Endothelial cell of umbilical vein (primary cell): ENCODE data around the gene CHKB. TPM values are rescaled to one million over a fixed set of nuclear protein-coding genes. Genes with fewer than 3 reads are reported as not detected.

Source experiments
- BruUV-seq: library from RNA; stranded (reverse); fragments of 400-500 nt; replicated peaks from 2 replicates; lab custom pipeline; 2021; lab: Mats Ljungman, UMichigan
- CTCF ChIA-PET: fragments of 300-600, 350-600 bp; sonication (Branson Sonifier 250); formaldehyde crosslinking; loops from one replicate; lab custom pipeline; 2021; ENCODE audit warnings: antibody characterized with exemption, inconsistent platforms; lab: Charles Lee
- POLR2A ChIA-PET: fragments of 300-600, 350-600 bp; sonication (Branson Sonifier 250); formaldehyde crosslinking; loops from one replicate; lab custom pipeline; 2021; ENCODE audit warnings: antibody characterized with exemption, inconsistent platforms; lab: Charles Lee
- DNase-seq: peaks from one replicate; pipeline ENCODE4 v3.0.0-alpha.2; 2011; ENCODE audit warnings: low read depth, low spot score
- FAIRE-seq: peaks from 2 replicates; lab custom pipeline; 2011; peaks lifted over from hg19 to GRCh38; lab: Jason Lieb, UNC
- H2AFZ ChIP-seq: 2 replicates; pipeline ENCODE4 v1.6.0; 2012; ENCODE audit warnings: low read depth, low read length, control low read depth, inconsistent platforms
- H3K27ac ChIP-seq: 2 replicates; pipeline ENCODE4 v1.5.1; 2011; ENCODE audit warnings: low read depth, mild to moderate bottlenecking, control low read depth, low read length, moderate library complexity; ENCODE audit not compliant: insufficient read depth
- H3K27me3 ChIP-seq, 2 experiments: 2 replicates each; pipeline versions ENCODE4 v1.6.0 to v1.6.1; 2011; ENCODE audit warnings: low read length in 2 of 2, mixed read lengths in 1 of 2; ENCODE audit not compliant: control insufficient read depth in 2 of 2, insufficient read depth in 2 of 2
- H3K36me3 ChIP-seq, 2 experiments: 2 replicates in 1 of 2; 3 replicates in 1 of 2; pipeline ENCODE4 v1.5.1; 2011; ENCODE audit warnings: low read length in 2 of 2, mild to moderate bottlenecking in 1 of 2, moderate library complexity in 1 of 2; ENCODE audit not compliant: control insufficient read depth in 2 of 2, insufficient read depth in 2 of 2; ENCODE audit errors: extremely low read depth in 1 of 2
- H3K4me1 ChIP-seq: 3 replicates; pipeline ENCODE4 v1.5.1; 2011; ENCODE audit warnings: mild to moderate bottlenecking, low read length; ENCODE audit not compliant: control insufficient read depth, insufficient read depth; ENCODE audit errors: extremely low read depth
- H3K4me2 ChIP-seq: 2 replicates; pipeline ENCODE4 v1.6.1; 2011; ENCODE audit warnings: low read length, control low read depth, mixed read lengths; ENCODE audit not compliant: insufficient read depth
- H3K4me3 ChIP-seq, 3 experiments: fragments of 200-600 bp in 1 of 3; sonication (generic), shearing (Covaris generic) in 1 of 3; replicated peaks in 1 of 3; 2 replicates each; pipeline ENCODE4 v1.5.1; 2011 to 2016; ENCODE audit warnings: control low read depth in 3 of 3, low read length in 3 of 3, mild to moderate bottlenecking in 2 of 3, inconsistent platforms in 1 of 3, low read depth in 1 of 3, moderate library complexity in 1 of 3; ENCODE audit not compliant: insufficient read depth in 1 of 3
- H3K79me2 ChIP-seq: 2 replicates; pipeline ENCODE4 v1.6.0; 2012; ENCODE audit warnings: low read length, inconsistent platforms; ENCODE audit not compliant: control insufficient read depth, insufficient read depth
- H3K9ac ChIP-seq: replicated peaks from 2 replicates; pipeline ENCODE3; 2011; ENCODE audit warnings: low read length, control low read depth; ENCODE audit not compliant: insufficient read depth; ENCODE audit errors: extremely low read depth
- H3K9me1 ChIP-seq: replicated peaks from 3 replicates; pipeline ENCODE4 v1.6.0; 2011; ENCODE audit warnings: mild to moderate bottlenecking, low read length; ENCODE audit not compliant: control insufficient read depth, insufficient read depth; ENCODE audit errors: extremely low read depth
- H3K9me3 ChIP-seq: replicated peaks from 2 replicates; pipeline ENCODE4 v1.5.1; 2012; ENCODE audit warnings: low read length, inconsistent platforms; ENCODE audit not compliant: control insufficient read depth, insufficient read depth
- H4K20me1 ChIP-seq: replicated peaks from 2 replicates; pipeline ENCODE3; 2011; ENCODE audit warnings: mild to moderate bottlenecking, low read length; ENCODE audit not compliant: control insufficient read depth, insufficient read depth; ENCODE audit errors: extremely low read depth
- CTCF ChIP-seq, 2 donors: IDR thresholded peaks; 1 replicate in 1 of 2; 2 replicates in 1 of 2; pipeline ENCODE4 v1.5.1; 2011; ENCODE audit warnings: low read length in 2 of 2, mild to moderate bottlenecking in 2 of 2, moderate library complexity in 2 of 2, control low read depth in 1 of 2, inconsistent platforms in 1 of 2, low read depth in 1 of 2; ENCODE audit not compliant: insufficient read depth in 1 of 2; ENCODE audit errors: extremely low read depth in 1 of 2
- EZH2 ChIP-seq: IDR thresholded peaks from 2 replicates; pipeline ENCODE4 v1.6.1; 2012; ENCODE audit warnings: borderline replicate concordance, low read depth, mild to moderate bottlenecking, moderate library complexity, low read length, inconsistent platforms; ENCODE audit not compliant: severe bottlenecking
- FOS ChIP-seq: IDR thresholded peaks from 2 replicates; pipeline ENCODE4 v1.6.1; 2011; ENCODE audit warnings: mild to moderate bottlenecking, low read length, moderate library complexity, borderline replicate concordance; ENCODE audit not compliant: insufficient read depth
- GATA2 ChIP-seq: IDR thresholded peaks from 2 replicates; pipeline ENCODE4 v1.7.0; 2011; ENCODE audit warnings: low read depth, mild to moderate bottlenecking, moderate library complexity, mixed read lengths, low read length; ENCODE audit not compliant: insufficient read length, insufficient read depth
- JUN ChIP-seq: IDR thresholded peaks from 2 replicates; pipeline ENCODE4 v1.6.1; 2011; ENCODE audit warnings: borderline replicate concordance, low read depth; ENCODE audit not compliant: insufficient read length, insufficient read depth
- MAX ChIP-seq: IDR thresholded peaks from 2 replicates; pipeline ENCODE4 v1.6.1; 2011; ENCODE audit not compliant: insufficient read depth, insufficient read length
- MYC ChIP-seq: IDR thresholded peaks from one replicate; pipeline ENCODE4 v1.6.1; 2011; ENCODE audit warnings: mild to moderate bottlenecking, low read depth, low read length
- POLR2A ChIP-seq: IDR thresholded peaks from 2 replicates; pipeline ENCODE4 v1.6.1; 2012; ENCODE audit warnings: low read depth, mild to moderate bottlenecking, control low read depth, low read length
- POLR2AphosphoS5 ChIP-seq: IDR thresholded peaks from 2 replicates; pipeline ENCODE4 v1.6.1; 2012; ENCODE audit warnings: low read depth, mild to moderate bottlenecking, control low read depth, low read length, moderate library complexity; ENCODE audit not compliant: insufficient read depth
- dilution Hi-C: fragments of 300-500 bp; cut with MboI; formaldehyde crosslinking; loops from one replicate; pipeline ENCODE4 v1.15.0; 2019; ENCODE audit warnings: low sequenced_read_pairs; ENCODE audit not compliant: extremely low pct_ligation_motif_present
- intact Hi-C: fragments of 100-400 bp; cut with micrococcal nuclease; formaldehyde crosslinking; loops from one replicate; pipeline ENCODE4 v1.10.0; 2022
- polyA plus RNA-seq, 4 experiments: library from polyadenylated mRNA; depleted of rRNA in 3 of 4; stranded (reverse) in 3 of 4; unstranded in 1 of 4; fragments of >200 nt; gene quantifications; 2 replicates each; pipeline versions ENCODE4 v1.2.1 to v1.2.3, GENCODE V29; 2011 to 2012; ENCODE audit warnings: missing spikeins in 1 of 4
- total RNA-seq: library from RNA; stranded (reverse); gene quantifications from 2 replicates; pipeline ENCODE4 v1.2.3, GENCODE V29; 2021

The CHKB gene
- total and polyA plus RNA-seq, 2 donors (not counting 3 experiments of a cell fraction or from before 2014, with no cell fraction given): 62.4 to 70.6 TPM

GRCh38 chr22:50611341-50612060 lies 28.9 kb upstream of the CHKB start:
- no peaks in the 10 kb centered on the region for H3K4me1 ChIP-seq
- no peak for FAIRE-seq
- CTCF ChIA-PET: interaction anchor here (1.2 kb wide), 1 partner anchor 9 kb away, joined by 3 read pairs; no protein-coding TSS in a partner anchor

More at GRCh38 chr22:50611341-50612060, 28.9 kb upstream of the CHKB start:
- intact Hi-C loops (no loop called here), dilution Hi-C loops (no loop called here)
- Histone ChIP-seq H3K9me3 (no peaks in the 10 kb centered on the region), H3K27me3 (peaks cover 3 to 4% of the 10 kb centered on the region in 2 experiments), H3K36me3 (no peaks in the 10 kb centered on the region), H2AFZ (no peak overlapping the region), H3K9ac (no peak overlapping the region), H3K27ac (no peak overlapping the region), H3K9me1 (no peaks in the 10 kb centered on the region), H3K79me2 (no peaks in the 10 kb centered on the region), H3K4me2 (no peak overlapping the region), H4K20me1 (no peaks in the 10 kb centered on the region), H3K4me3 (no peak overlapping the region)
- BruUV-seq: no TSS peak
- DNase-seq: no peak
- POLR2A ChIA-PET: no interaction called here
- TF ChIP-seq POLR2AphosphoS5: no peak
- TF ChIP-seq MYC: no peak
- TF ChIP-seq CTCF (IDR thresholded peaks at IDR 0.05; ENCODE audit: extremely low read depth in 1 of 2, insufficient read depth in 1 of 2, low read depth in 1 of 2, low read length in 2 of 2): no peak
- TF ChIP-seq FOS: no peak
- TF ChIP-seq MAX: no peak
- no peak for TF ChIP-seq EZH2
- no peak for TF ChIP-seq GATA2
- no peak for TF ChIP-seq JUN
- no peak for TF ChIP-seq POLR2A
